ENCODE results near the gene CLMN. TPM values are rescaled to one million over a fixed set of nuclear protein-coding genes. Genes with fewer than 3 reads are reported as not detected.
"Not testable (repeated sequence)": the region's sequence is repeated elsewhere in the genome, so short reads cannot be mapped to it uniquely, and the experiment has no call there.

Gene CLMN
- total and polyA plus RNA-seq, 2 of the 8 experiments (the other 6 are each of a cell fraction or from before 2014, with no cell fraction given), result 1.6 to 8.2 TPM

- not testable (repeated sequence) for H3K4ac ChIP-seq (replicated peaks; ENCODE audit: insufficient read length, low read depth, low read length); H4K20me1 ChIP-seq (replicated peaks in 1 of 2; ENCODE audit: control insufficient read depth in 1 of 2, insufficient read depth in 2 of 2, low read length in 2 of 2); H2BK120ac ChIP-seq (replicated peaks; ENCODE audit: low read depth, low read length); H3K56ac ChIP-seq (replicated peaks; ENCODE audit: insufficient read length, low read depth, low read length); H3K18ac ChIP-seq (ENCODE audit: extremely low read depth, low read length); H2BK15ac ChIP-seq (ENCODE audit: low read length); H3K27me3 ChIP-seq (replicated peaks in 1 of 4; ENCODE audit: control insufficient read depth in 3 of 4, extremely low read depth in 1 of 4, insufficient read depth in 3 of 4, low read length in 3 of 4); H2BK12ac ChIP-seq (ENCODE audit: low read depth, low read length); H2AFZ ChIP-seq (ENCODE audit: low read length); H4K5ac ChIP-seq (ENCODE audit: insufficient read length, low read depth, low read length); H2BK5ac ChIP-seq (ENCODE audit: low read depth, low read length); H3K27ac ChIP-seq (ENCODE audit: low read depth, low read length); H4K8ac ChIP-seq (ENCODE audit: extremely low read depth, insufficient read depth, low read length); H3K36me3 ChIP-seq (ENCODE audit: control insufficient read depth in 2 of 4, insufficient read depth in 4 of 4, low read length in 3 of 4); H2AK5ac ChIP-seq (ENCODE audit: low read depth, low read length); H3K23me2 ChIP-seq (ENCODE audit: low read depth, low read length); H2BK20ac ChIP-seq (ENCODE audit: low read length); H4K91ac ChIP-seq (replicated peaks; ENCODE audit: insufficient read length, low read length); H3K9me3 ChIP-seq (ENCODE audit: insufficient read depth in 2 of 2, low read depth in 1 of 2, low read length in 1 of 2); H3K23ac ChIP-seq (ENCODE audit: insufficient read length); H3K14ac ChIP-seq (ENCODE audit: insufficient read length); H3K4me3 ChIP-seq (ENCODE audit: extremely low read depth in 1 of 4, insufficient read depth in 2 of 4, low read depth in 3 of 4, low read length in 4 of 4); FAIRE-seq; H3K9ac ChIP-seq (replicated peaks in 1 of 4; ENCODE audit: extremely low read depth in 1 of 4, low read depth in 3 of 4, low read length in 3 of 4); H3K79me1 ChIP-seq (ENCODE audit: low read depth, low read length); DNase-seq (ENCODE audit: low read depth in 1 of 2, low spot score in 2 of 2); H3K4me2 ChIP-seq (ENCODE audit: insufficient read depth in 1 of 2, low read depth in 2 of 2, low read length in 2 of 2)
- ChIA-PET CTCF (ENCODE audit: partially characterized antibody) (interaction anchor here (0.7 to 0.9 kb wide), 2 partner anchors 19 to 131 kb away, joined by 3 to 4 read pairs; no protein-coding TSS in a partner anchor), POLR2A (ENCODE audit: partially characterized antibody) (interaction anchor here (1.0 to 1.5 kb wide), 4 partner anchors 19 to 368 kb away, joined by 3 to 5 read pairs (median 3); partner anchors contain the start of genes DICER1 and GSC)
- Histone ChIP-seq H3K79me2 (ENCODE audit: control insufficient read depth in 1 of 2, insufficient read depth in 2 of 2, low read length in 2 of 2) (peaks cover 6 to 92% of the 10 kb centered on the region in 2 experiments; a peak in 3 of 4 replicates), H3K4me1 (replicated peaks in 1 of 4; ENCODE audit: control insufficient read depth in 3 of 4, insufficient read depth in 4 of 4, low read length in 3 of 4) (peaks cover 2 to 14% (median 7%) of the 10 kb centered on the region in 4 experiments; a peak in 5 of 7 replicates)
- 90% methylated on average over 4 of the region's 5 CpGs; no CpG with 5 or more reads in 1 of the 2 experiments for WGBS, 2 experiments (ENCODE audit: extremely low coverage in 1 of 2, insufficient coverage in 1 of 2, insufficient read length in 1 of 2, insufficient replicate concordance in 2 of 2, low coverage in 1 of 2, low lambda C conversion rate in 2 of 2, missing lambda C conversion rate in 1 of 2)
Observed at GRCh38 chr14:95138455-95138854, 181.3 kb downstream of the CLMN start.

All from H1 (cell line).